Caco-2 (cell line): ENCODE results near the gene PSMB3. TPM values are rescaled to one million over a fixed set of nuclear protein-coding genes. Genes with fewer than 3 reads are reported as not detected.

ENCODE experiments used
- BruUV-seq: library from RNA; stranded (reverse); fragments of 400-500 nt; replicated peaks from 2 replicates; lab custom pipeline; 2021; lab: Mats Ljungman, UMichigan
- CTCF ChIA-PET: fragments of 300-600 bp; sonication (Branson Sonifier 250); formaldehyde crosslinking; loops from one replicate; lab custom pipeline; 2022; ENCODE audit warnings: antibody characterized with exemption; lab: Charles Lee
- POLR2A ChIA-PET: fragments of 300-600 bp; sonication (Branson Sonifier 250); formaldehyde crosslinking; loops from one replicate; lab custom pipeline; 2022; ENCODE audit warnings: antibody characterized with exemption; lab: Charles Lee
- DNase-seq, 2 experiments: peaks; one replicate each; pipeline versions ENCODE4 v3.0.0 to v3.0.0-alpha.2; 2020 to 2022
- H3K27me3 ChIP-seq: replicated peaks from 2 replicates; pipeline ENCODE4 v1.6.0; 2011; ENCODE audit warnings: low read length; ENCODE audit not compliant: control insufficient read depth, insufficient read depth
- H3K36me3 ChIP-seq: 2 replicates; pipeline ENCODE4 v1.5.1; 2011; ENCODE audit warnings: low read length; ENCODE audit not compliant: control insufficient read depth, insufficient read depth
- H3K4me1 ChIP-seq: fragments of 250-450 bp; sonication (Bioruptor Pico); 2 replicates; pipeline ENCODE4 v1.5.1; 2020; ENCODE audit warnings: mild to moderate bottlenecking
- H3K4me3 ChIP-seq: 2 replicates; pipeline ENCODE4 v1.5.1; 2011; ENCODE audit warnings: low read depth, mild to moderate bottlenecking, control low read depth, low read length
- H3K9me3 ChIP-seq: fragments of 250-450 bp; sonication (Bioruptor Pico); 2 replicates; pipeline ENCODE4 v1.5.1; 2020; ENCODE audit warnings: mild to moderate bottlenecking, moderate library complexity
- H3K27ac Mint-ChIP-seq: one replicate; pipeline ENCODE4 v1.8.0; 2022; ENCODE audit warnings: mixed read lengths; ENCODE audit not compliant: unreplicated experiment
- H3K27me3 Mint-ChIP-seq: one replicate; pipeline ENCODE4 v1.8.0; 2022; ENCODE audit warnings: mixed read lengths; ENCODE audit not compliant: insufficient read depth, unreplicated experiment
- H3K36me3 Mint-ChIP-seq: one replicate; pipeline ENCODE4 v1.8.0; 2022; ENCODE audit warnings: mild to moderate bottlenecking, mixed read lengths; ENCODE audit not compliant: insufficient read depth, unreplicated experiment
- H3K4me1 Mint-ChIP-seq: one replicate; pipeline ENCODE4 v1.8.0; 2022; ENCODE audit warnings: low read depth, mixed read lengths; ENCODE audit not compliant: unreplicated experiment
- H3K4me3 Mint-ChIP-seq: one replicate; pipeline ENCODE4 v1.8.0; 2022; ENCODE audit warnings: mild to moderate bottlenecking, moderate library complexity, mixed read lengths; ENCODE audit not compliant: unreplicated experiment
- H3K9me3 Mint-ChIP-seq: one replicate; pipeline ENCODE4 v1.8.0; 2022; ENCODE audit warnings: mixed read lengths; ENCODE audit not compliant: unreplicated experiment
- CTCF ChIP-seq, 2 experiments: fragments of 200-600 bp in 1 of 2; IDR thresholded peaks; 1 replicate in 1 of 2; 2 replicates in 1 of 2; pipeline versions ENCODE4 v1.5.1 to v1.8.0; 2011 to 2022; ENCODE audit warnings: antibody characterized with exemption in 1 of 2, control low read depth in 1 of 2, inconsistent platforms in 1 of 2, low read depth in 1 of 2, low read length in 1 of 2, mild to moderate bottlenecking in 1 of 2, moderate library complexity in 1 of 2; ENCODE audit not compliant: insufficient read depth in 1 of 2, severe bottlenecking in 1 of 2, unreplicated experiment in 1 of 2
- intact Hi-C: fragments of 100-400 bp; cut with micrococcal nuclease; formaldehyde crosslinking; loops from one replicate; pipeline ENCODE4 v1.10.0; 2022; ENCODE audit not compliant: unreplicated experiment
- total RNA-seq: library from RNA; stranded (reverse); gene quantifications from 2 replicates; pipeline ENCODE4 v1.2.3, GENCODE V29; 2022

Gene PSMB3
- total RNA-seq, 1 experiment from 2014 or later: 427 TPM

GRCh38 chr17:38773258-38773657, 20.7 kb downstream of the PSMB3 start:
- Histone ChIP-seq H3K9me3 (no peaks in the 10 kb centered on the region), H3K4me1 (no peaks in the 10 kb centered on the region), H3K4me3 (no peak overlapping the region), H3K36me3 (peaks cover 10% of the 10 kb centered on the region), H3K27me3 (no peaks in the 10 kb centered on the region)
- TF ChIP-seq CTCF (IDR thresholded peaks at IDR 0.05; ENCODE audit: insufficient read depth in 1 of 2, low read depth in 1 of 2, low read length in 1 of 2, severe bottlenecking in 1 of 2, unreplicated experiment in 1 of 2): no peak
- no peaks in the 10 kb centered on the region for H3K27me3 Mint-ChIP-seq
- H3K9me3 Mint-ChIP-seq: no peaks in the 10 kb centered on the region
- no peaks in the 10 kb centered on the region for H3K4me1 Mint-ChIP-seq
- intact Hi-C loops: no loop called here
- no peak overlapping the region for H3K27ac Mint-ChIP-seq
- peaks cover 43% of the 10 kb centered on the region for H3K36me3 Mint-ChIP-seq
- ChIA-PET CTCF (no interaction called here), POLR2A (no interaction called here)
- DNase-seq: no peak
- no TSS peak for BruUV-seq
- H3K4me3 Mint-ChIP-seq: no peak overlapping the region

GRCh38 chr17:38777641-38778250, 25.2 kb downstream of the PSMB3 start:
- H3K4me1 Mint-ChIP-seq: no peaks in the 10 kb centered on the region
- POLR2A ChIA-PET: no interaction called here

More at GRCh38 chr17:38777641-38778250, 25.2 kb downstream of the PSMB3 start:
- H3K36me3 Mint-ChIP-seq: peaks cover 36% of the 10 kb centered on the region
- H3K9me3 Mint-ChIP-seq: no peaks in the 10 kb centered on the region
- no peak for TF ChIP-seq CTCF (IDR thresholded peaks at IDR 0.05; ENCODE audit: insufficient read depth in 1 of 2, low read depth in 1 of 2, low read length in 1 of 2, severe bottlenecking in 1 of 2, unreplicated experiment in 1 of 2)
- CTCF ChIA-PET: no interaction called here
- H3K27ac Mint-ChIP-seq: no peak overlapping the region
- intact Hi-C loops: no loop called here
- Histone ChIP-seq H3K4me1 (no peaks in the 10 kb centered on the region), H3K9me3 (no peaks in the 10 kb centered on the region), H3K36me3 (peaks cover 14% of the 10 kb centered on the region), H3K4me3 (no peak overlapping the region), H3K27me3 (no peaks in the 10 kb centered on the region)
- H3K4me3 Mint-ChIP-seq: no peak overlapping the region
- BruUV-seq: no TSS peak
- H3K27me3 Mint-ChIP-seq: no peaks in the 10 kb centered on the region
- no peak for DNase-seq
